ENCODE results near the gene RGS7.

The RGS7 gene

GRCh38 chr1:241356519-241357365 is at the start of gene RGS7:
RGS7 (minus strand) TSS chr1:241357205.
- no peak for DNase-seq

DNA sequence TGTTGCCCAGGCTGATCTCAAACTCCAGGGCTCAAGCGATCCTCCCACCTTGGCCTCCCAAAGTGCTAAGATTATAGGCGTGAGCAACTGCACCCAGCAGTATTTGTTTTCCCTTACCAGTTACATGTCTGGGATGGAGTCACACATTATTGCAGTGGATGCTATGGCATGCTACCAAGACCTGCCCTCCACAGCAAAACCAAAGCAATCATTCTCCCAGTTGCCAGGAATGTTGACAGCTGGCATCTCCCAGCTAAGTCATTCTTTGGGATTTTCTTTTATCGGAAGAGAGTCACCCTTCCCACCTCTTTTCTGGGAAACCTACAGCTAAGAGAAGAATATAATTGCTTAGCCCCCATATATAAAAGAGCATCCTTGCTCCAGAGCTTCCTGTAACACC is 49.4 kb upstream of the RGS7 start:
- DNase-seq, result no peak

GRCh38 chr1:241401156-241401555 is 44.2 kb upstream of the RGS7 start:
- DNase-seq, result no peak

DNA sequence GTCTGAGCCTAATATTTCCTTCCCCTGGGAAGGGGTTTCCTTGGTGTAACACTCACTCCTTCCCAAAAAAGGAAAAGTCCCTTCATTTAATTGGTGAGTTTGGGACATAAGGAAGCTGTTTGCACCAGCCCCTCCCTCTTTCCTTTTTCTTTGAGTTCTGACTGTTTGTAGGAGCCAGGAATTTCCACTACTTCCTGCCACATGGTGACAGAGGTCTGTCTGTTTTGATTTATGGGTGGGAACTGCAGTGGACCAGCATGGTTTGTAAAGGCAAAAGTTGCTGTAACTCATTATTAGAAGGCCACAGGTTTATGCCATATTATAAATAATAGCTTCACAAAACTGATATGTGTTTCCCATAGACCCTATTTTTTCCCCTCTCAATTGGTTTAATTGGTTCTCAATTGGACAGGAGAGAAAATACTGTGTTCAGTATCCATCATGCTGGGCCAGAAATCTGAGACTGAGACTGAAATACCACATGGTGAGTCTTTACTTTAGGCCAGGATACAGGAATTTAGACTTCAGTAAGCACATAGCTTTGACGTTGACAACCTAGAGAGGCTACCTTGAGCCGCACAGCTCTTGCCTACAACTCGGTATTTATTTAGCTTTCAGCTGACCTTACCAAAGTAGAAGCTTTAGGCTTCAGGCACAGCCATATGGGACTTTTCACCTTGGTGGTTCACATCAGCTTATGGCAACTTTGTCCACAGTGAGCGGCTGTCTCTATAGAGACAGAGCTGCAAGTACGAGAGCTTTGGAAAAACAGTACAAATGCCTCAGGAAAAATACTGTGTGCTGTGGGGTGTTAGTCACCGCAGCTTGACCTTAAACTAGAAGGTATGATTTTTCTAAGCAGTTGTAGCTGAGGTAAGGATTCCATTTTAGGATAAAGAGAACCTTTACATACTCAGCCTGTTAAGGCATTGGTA is 40.0 kb upstream of the RGS7 start:
- DNase-seq, result no peak

- DNase-seq, result no peak
Measured at GRCh38 chr1:241391926-241392710, 35.1 kb upstream of the RGS7 start.

DNA sequence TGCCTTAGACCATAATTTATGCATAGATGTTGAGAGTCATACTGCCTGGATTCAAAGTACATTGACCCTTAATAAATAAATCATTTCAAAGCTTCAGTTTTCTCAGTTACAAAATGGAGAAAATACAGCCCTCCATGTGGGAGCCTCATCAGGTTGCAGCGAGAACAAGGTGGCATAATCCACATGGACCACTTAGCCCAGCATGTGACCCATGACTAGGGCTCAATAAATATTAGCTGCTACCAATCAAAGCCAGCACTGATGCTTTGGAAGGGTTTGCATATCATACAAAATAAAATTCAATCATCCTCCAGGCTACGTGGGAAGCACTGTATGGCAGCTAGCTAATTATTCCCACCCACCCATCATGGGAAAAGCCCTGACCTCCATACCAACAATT is 33.5 kb upstream of the RGS7 start:
- DNase-seq, result no peak

DNA sequence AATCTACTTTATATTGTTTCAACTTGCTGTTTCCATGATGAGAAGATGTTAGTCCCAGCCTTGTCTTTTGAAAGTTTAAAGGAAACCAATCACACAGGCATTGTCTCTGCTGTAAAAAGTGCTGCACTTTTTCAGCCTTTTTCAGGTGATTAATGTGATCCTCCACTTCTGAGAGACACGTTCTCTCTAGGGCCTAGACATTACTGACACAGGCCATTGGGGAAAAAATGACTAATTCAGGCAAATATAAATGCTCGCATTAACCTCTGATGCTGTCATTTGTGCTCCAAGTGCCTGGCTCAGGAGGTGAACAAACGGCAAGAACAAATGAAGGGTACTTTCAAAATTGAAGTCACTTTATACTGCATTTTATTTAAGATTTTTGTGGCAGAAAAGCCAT is 32.4 kb upstream of the RGS7 start:
- DNase-seq, result no peak

- no peak for DNase-seq
Measured at GRCh38 chr1:241387216-241387615, 30.2 kb upstream of the RGS7 start.

- no peak for DNase-seq
Measured at GRCh38 chr1:241376701-241377100, 19.7 kb upstream of the RGS7 start.

GRCh38 chr1:241375886-241376285 is 18.9 kb upstream of the RGS7 start:
- no peak for DNase-seq

- DNase-seq, result no peak
Measured at GRCh38 chr1:241366196-241366595, 9.2 kb upstream of the RGS7 start.

DNA sequence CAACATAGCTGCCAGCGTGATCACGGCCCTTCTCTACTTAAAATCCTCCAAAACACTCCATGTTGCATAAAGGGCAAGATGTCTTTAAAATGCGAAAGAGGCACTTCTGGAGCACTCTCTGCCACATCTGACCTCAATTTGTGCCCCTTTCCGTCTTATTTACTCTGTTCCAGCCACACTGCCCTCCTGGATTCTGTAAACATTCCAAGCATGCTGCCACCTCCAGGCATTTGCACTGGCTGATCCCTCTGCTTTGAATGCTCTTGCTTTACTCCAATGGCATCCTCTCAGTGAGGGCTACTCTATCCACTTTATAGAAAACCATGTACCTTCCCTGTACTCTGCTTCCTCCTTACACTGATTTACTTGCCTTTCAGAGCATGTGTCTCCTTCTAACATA is 5.3 kb upstream of the RGS7 start:
- no peak for DNase-seq

DNA sequence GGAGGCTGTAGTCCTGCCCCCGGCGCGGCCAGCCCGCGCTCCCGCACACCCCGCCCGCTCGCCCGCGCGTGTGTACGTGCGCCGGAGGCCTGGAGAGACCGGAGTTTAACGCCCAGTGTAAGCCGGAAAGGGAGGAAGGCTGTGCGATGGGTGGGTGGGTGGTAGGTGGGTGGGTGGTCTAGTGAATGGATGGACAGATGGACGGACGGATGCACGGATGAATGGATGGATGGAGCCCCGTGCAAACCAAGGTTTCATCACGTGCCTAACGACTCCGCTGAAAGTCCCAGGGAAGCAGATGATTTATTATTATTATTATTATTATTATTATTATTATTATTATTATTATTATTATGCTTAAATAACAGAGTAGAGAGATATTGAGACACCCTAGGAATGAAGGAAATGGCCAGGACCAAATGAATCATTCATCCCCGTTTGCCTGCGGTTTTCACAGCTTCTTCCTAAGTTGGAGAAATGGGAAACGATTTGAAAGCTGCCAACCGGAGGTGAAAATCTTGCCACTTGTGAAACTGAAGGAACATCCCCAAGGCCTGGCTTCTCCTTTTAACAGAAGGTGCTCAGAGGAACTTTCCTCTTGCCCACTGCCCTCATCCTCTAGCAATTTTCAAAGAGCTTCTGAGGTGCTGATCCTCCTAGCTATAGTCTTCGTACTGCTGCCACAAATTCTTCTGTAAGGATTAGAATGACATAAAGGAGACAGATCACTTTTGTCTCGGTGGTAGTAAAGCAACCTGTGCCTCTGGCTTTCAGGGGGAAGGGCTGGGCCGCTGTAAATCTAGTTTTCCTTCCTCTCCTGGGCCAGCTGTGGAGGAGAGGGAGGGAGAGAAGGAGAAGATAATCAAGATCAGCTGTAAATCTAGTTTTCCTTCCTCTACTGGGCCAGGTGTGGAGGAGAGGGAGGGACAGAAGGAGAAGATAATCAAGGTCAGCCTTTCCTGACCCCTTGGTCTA is 648 bp upstream of the RGS7 start:
- DNase-seq, result no peak

GRCh38 chr1:241356187-241356518 is 852 bp downstream of the RGS7 start:
- DNase-seq, result no peak

DNA sequence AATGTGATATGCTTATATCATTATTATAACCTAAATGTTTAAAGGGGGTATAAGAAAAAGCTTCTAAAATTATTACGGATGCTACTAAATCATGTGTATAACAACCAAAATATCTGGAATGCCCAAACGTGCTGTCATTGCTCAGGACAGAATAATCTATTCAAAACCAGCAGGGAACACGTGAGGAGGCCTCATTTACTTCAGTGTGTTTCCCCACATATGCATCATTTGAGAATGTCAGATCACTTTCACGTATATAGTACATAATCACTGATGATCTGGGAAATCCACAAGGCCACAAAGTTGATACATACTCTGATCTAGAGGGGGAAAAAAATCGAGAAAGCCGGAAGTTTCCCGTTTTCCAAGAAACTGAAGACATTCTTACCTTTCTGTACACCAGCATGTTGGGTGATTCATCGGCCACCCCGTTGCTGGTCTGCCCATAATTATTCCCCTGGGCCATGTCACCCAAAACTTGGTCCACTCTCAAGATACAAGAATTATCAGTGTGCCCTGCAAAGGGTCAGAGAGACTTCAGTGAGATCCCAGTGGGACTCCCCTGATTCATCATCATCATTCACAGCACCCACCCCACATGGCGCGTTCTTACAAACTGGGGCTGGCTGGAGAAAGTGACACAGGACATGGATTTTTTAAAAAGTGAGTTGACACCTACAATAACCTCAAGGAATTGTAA is 1.5 kb downstream of the RGS7 start:
- no peak for DNase-seq

GRCh38 chr1:241352401-241352800 is 4.6 kb downstream of the RGS7 start:
- no peak for DNase-seq

DNA sequence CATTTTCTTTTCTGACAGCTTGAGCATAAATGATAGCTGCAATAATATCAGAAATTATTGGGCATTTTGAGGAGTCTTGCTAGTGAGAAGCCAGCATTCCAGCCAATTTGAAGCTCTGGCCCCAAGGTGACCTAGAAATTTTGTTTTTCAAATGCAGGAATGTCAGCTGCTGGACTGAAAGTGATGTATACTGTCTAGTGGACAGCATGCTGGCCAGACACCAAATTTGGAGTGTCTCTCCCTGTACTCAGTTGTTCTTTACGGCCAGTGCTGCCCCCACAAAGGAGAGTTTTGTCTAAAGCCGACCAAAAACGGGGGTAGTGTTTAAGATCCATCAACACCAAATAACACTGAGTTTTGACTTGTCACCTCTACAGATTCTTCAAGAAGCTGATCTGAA is 5.2 kb downstream of the RGS7 start:
- no peak for DNase-seq

DNA sequence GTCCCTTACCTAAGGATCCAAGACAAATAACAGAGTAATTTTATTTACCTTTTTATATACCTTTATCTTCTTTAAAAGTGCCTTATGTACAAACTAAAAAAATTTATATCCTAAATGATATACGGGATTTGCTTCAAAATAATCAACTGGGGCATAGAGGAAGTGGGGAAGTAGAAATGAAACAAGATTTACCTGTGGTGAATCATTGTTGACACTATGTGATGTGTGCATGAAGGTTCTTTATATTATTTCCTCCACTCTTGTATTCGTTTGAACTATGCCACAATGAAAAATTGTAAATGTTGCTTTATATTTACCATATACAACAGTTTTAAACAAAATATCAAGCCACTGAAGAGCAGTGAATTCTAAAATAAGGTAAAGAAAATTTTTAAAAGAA is 13.0 kb downstream of the RGS7 start:
- no peak for DNase-seq

- DNase-seq, result no peak
Measured at GRCh38 chr1:241336335-241336734, 20.7 kb downstream of the RGS7 start.

DNA sequence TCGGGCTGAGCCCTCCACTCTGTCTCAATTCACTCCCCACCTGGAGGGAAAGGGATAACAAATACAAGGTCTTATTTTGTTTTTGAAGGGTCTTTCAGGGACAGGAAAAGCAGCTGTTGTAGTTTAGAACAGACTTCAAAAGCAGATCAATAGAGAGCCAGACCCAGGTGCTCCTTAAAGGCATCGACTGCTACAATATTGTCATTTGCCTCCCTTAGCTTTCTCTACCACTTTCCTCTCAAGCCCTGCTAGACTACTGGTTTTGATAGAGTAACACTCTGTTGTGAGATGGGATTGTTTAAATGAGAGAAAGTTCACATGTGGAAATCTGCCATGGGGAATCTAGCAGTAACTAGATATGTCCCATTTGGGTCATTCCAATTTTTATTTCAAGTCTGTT is 24.0 kb downstream of the RGS7 start:
- DNase-seq, result no peak

DNA sequence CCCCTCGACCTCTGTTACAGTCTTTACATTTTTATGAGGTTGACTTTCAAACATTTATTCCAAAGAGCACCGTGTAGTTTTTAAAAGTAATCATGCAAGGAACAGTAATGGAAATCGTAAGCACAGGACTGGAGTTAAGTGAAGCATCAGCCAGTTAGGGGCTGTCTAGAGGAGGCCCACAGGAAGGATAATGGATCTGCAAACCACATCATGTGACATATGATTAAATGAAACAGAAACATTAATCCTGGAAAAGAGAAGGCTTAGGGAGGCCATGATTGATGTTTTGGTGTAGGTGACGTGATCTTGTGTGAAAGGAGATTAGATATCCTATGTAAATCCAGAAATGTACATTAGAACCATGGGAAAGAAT is 25.0 kb downstream of the RGS7 start:
- DNase-seq, result no peak
